Heart left ventricle (tissue), 16 donors: ENCODE data around the gene BAZ1B. TPM values are rescaled to one million over a fixed set of nuclear protein-coding genes. Genes with fewer than 3 reads are reported as not detected.

ENCODE experiments used
- ATAC-seq, 4 donors: fragments of 200-7000 bp; cut with Tn5 transposase; one replicate each; pipeline ENCODE4 v1.9.1; 2020 to 2022; ENCODE audit warnings: moderate library complexity in 4 of 4, mild to moderate bottlenecking in 3 of 4, moderate number of reproducible peaks in 1 of 4
- DNase-seq, 5 donors: peaks; one replicate each; pipeline ENCODE4 v3.0.0-alpha.2; 2020
- H3K27ac ChIP-seq, 12 donors: fragments of 200-600 bp; sonication (generic) in 4 of 12; one replicate each; pipeline versions ENCODE4 v1.5.0 to v1.8.0; 2016 to 2022; ENCODE audit warnings: mild to moderate bottlenecking in 2 of 12
- H3K27me3 ChIP-seq, 9 donors: fragments of 200-600 bp; sonication (generic) in 2 of 9; one replicate each; pipeline versions ENCODE4 v1.5.1 to v1.8.0; 2016 to 2022; ENCODE audit warnings: mild to moderate bottlenecking in 3 of 9
- H3K36me3 ChIP-seq, 9 donors: fragments of 200-600 bp; sonication (generic) in 2 of 9; one replicate each; pipeline versions ENCODE4 v1.5.0 to v1.8.0; 2018 to 2022; ENCODE audit warnings: mild to moderate bottlenecking in 2 of 9
- H3K4me1 ChIP-seq, 12 donors: fragments of 200-600 bp; sonication (generic) in 4 of 12; one replicate each; pipeline versions ENCODE4 v1.5.0 to v1.8.0; 2016 to 2022; ENCODE audit warnings: mild to moderate bottlenecking in 3 of 12
- H3K4me3 ChIP-seq, 12 donors: fragments of 200-600 bp; sonication (generic) in 4 of 12; one replicate each; pipeline versions ENCODE4 v1.5.0 to v1.8.0; 2017 to 2022; ENCODE audit warnings: mild to moderate bottlenecking in 9 of 12, moderate library complexity in 4 of 12
- H3K9me3 ChIP-seq, 12 donors: fragments of 200-600 bp; sonication (generic) in 4 of 12; one replicate each; pipeline versions ENCODE4 v1.5.0 to v1.8.0; 2016 to 2022; ENCODE audit warnings: mild to moderate bottlenecking in 1 of 12
- POLR2A ChIP-seq, 2 donors: fragments of 450-650 bp; IDR thresholded peaks; one replicate each; pipeline ENCODE4 v1.6.1; 2017; ENCODE audit warnings: antibody characterized with exemption in 2 of 2, mild to moderate bottlenecking in 2 of 2, moderate library complexity in 2 of 2
- WGBS, 4 donors: extraction: QIAGEN DNeasy Blood & Tissue Kit in 2 of 4; methylation state at CpG; one replicate each; pipeline versions ENCODE4 v1.1.5 to v1.1.7; 2013 to 2018; 5-methylcytosine and 5-hydroxymethylcytosine counted together
- intact Hi-C, 10 donors: fragments of 100-400 bp; cut with DNase I; formaldehyde crosslinking; loops; one replicate each; pipeline versions ENCODE4 v1.11.1 to v1.14.2; 2022
- polyA plus RNA-seq, 2 donors: library from polyadenylated mRNA; stranded (reverse); fragments of 200-250 nt; gene quantifications; one replicate each; pipeline ENCODE4 v1.2.3, GENCODE V29; 2013
- total RNA-seq, 9 donors: library from RNA; depleted of rRNA in 2 of 9; stranded (reverse); fragments of >200 nt in 2 of 9; fragmentation: NEBNext Ultra II Directional in 3 of 9; extraction: Animal tissue kit (Norgen Biotek cat#: 25700) in 3 of 9; gene quantifications; one replicate each; pipeline versions ENCODE4 v1.1.0 to v1.2.4, GENCODE V29; 2016 to 2023
- TF ChIP-seq, protein P1 (sequence below), 12 donors: fragments of 200-600 bp; sonication (generic) in 4 of 12; IDR thresholded peaks; one replicate each; pipeline versions ENCODE4 v1.5.0 to v1.8.0; 2018 to 2022; ENCODE audit warnings: antibody characterized with exemption in 12 of 12, mild to moderate bottlenecking in 5 of 12
- donor health status: ischemic (EF 13 %, LVEDD 7.1; RV severe dilation, severe dysfunction).
- donor health status: healthy with polysubstance abuse.
- donor health status: DM: no; HTN: yes; CAD: no.
- donor health status: DM: no; HTN: no; CAD: no.
- donor health status: ischemic (EF 25% LVEDD 6.9; RV normal size, moderate dysfunction).
- donor health status: ischemic (EF 25% LVEDD 5.7; RV mildly dilated, moderate dysfunction).
- donor health status: healthy.
- donor health status: DM: yes; HTN: yes; CAD: no.
- donor health status: ischemic (EF 35%, LVEDD 5.7; RV mildly dilated, moderate dysfunction).
- donor health status: nonischemic (EF 11% LVEDD 7.7; RV severe dilation, severe dysfunction).
- donor health status: DM: yes; HTN: yes; CAD: no.
- donor health status: PGD.
- donor health status: ischemic (EF 29% LVEDD 5.4; RV normal size, mild dysfunction).
- donor health status: nonischemic (EF 23%, LVEDD 6.1; RV moderate dilation, normal function).

BAZ1B gene
- total and polyA plus RNA-seq, 11 donors: 19.0 to 45.0 (median 37.4) TPM

DNA sequence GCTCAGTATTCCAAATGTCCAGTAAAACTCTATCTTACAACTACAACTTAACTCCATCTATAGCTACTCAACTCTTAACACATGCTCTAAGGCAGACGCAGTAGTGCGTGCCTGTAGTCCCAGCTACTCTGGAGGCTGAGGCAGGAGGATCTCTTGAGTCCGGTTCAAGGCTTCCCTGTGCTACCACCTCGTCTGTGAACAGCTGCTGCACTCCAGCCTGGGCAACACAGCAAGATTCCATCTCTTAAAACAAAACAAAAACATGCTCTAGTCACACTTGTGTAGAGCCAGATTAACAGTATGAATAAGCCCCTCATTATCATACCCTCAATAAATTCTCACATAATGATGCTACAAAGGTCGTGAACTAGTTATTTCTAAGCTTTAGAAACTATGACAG lies 3.6 kb downstream of the BAZ1B start:
- 64 to 82% (median 76%) methylated on average over 5 of the region's 5 CpGs for WGBS, 4 donors
- Histone ChIP-seq H3K4me3 (no peak overlapping the region), H3K4me1 (peaks cover 11 to 52% (median 38%) of the 10 kb centered on the region in 12 donors), H3K27ac (peak overlapping the region in 1 of 12 donors; percentile 36), H3K9me3 (no peaks in the 10 kb centered on the region), H3K27me3 (no peaks in the 10 kb centered on the region), H3K36me3 (peaks cover 0 to 51% (median 39%) of the 10 kb centered on the region in 9 donors)
- DNase-seq (no peak), ATAC-seq (no peak)
- TF ChIP-seq POLR2A (IDR thresholded peaks at IDR 0.05): no peak
- TF ChIP-seq, protein P1, sequence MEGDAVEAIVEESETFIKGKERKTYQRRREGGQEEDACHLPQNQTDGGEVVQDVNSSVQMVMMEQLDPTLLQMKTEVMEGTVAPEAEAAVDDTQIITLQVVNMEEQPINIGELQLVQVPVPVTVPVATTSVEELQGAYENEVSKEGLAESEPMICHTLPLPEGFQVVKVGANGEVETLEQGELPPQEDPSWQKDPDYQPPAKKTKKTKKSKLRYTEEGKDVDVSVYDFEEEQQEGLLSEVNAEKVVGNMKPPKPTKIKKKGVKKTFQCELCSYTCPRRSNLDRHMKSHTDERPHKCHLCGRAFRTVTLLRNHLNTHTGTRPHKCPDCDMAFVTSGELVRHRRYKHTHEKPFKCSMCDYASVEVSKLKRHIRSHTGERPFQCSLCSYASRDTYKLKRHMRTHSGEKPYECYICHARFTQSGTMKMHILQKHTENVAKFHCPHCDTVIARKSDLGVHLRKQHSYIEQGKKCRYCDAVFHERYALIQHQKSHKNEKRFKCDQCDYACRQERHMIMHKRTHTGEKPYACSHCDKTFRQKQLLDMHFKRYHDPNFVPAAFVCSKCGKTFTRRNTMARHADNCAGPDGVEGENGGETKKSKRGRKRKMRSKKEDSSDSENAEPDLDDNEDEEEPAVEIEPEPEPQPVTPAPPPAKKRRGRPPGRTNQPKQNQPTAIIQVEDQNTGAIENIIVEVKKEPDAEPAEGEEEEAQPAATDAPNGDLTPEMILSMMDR (IDR thresholded peaks at IDR 0.05): no peak
- intact Hi-C loops: no loop called here

DNA sequence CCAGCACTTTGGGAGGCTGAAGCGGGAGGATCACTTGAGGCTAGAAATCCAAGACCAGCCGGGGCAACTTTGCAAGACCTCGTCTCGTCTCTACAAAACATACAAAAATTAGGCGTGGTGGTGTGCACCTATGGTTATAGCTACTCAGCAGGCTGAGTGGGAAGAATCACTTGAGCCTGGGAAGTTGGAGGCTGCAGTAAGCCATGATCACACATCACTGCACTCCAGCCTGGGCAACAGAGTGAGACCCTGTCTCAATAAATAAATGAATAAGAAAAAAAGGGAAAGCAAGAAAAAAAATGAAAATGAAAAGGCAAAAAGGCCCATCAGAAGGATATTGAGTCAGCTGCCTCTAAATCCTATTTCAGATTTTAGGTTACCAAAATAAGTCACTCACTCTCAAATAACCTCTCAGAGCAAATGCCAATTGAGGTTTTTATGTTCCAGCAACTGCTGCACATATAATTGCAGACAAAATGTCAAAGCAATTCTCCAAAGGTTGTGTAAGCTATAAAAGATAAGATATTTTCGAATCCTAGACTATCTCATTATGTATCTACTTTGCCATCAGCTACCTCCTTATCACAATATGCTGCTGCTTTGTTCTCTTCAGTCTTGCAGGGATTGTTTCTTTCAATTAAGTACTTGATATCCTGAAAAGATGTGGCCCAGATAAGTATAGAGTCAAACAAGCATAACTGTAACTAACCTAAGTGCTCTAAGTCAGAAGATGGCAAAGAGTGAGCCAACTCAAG lies 4.7 kb downstream of the BAZ1B start:
- ATAC-seq (no peak), DNase-seq (no peak)
- peaks cover 11 to 53% (median 37%) of the 10 kb centered on the region in 12 donors for H3K4me1 ChIP-seq
- H3K4me3 ChIP-seq: no peak overlapping the region
- H3K9me3 ChIP-seq: no peaks in the 10 kb centered on the region
- TF ChIP-seq, protein P1 (IDR thresholded peaks at IDR 0.05): no peak
- no peak for TF ChIP-seq POLR2A (IDR thresholded peaks at IDR 0.05)
- WGBS, 4 donors: 76 to 89% (median 84%) methylated on average over 6 of the region's 6 CpGs
- H3K27me3 ChIP-seq: no peaks in the 10 kb centered on the region
- H3K27ac ChIP-seq: no peak overlapping the region
- H3K36me3 ChIP-seq: peaks cover 0 to 61% (median 45%) of the 10 kb centered on the region in 9 donors
- intact Hi-C loops: no loop called here

DNA sequence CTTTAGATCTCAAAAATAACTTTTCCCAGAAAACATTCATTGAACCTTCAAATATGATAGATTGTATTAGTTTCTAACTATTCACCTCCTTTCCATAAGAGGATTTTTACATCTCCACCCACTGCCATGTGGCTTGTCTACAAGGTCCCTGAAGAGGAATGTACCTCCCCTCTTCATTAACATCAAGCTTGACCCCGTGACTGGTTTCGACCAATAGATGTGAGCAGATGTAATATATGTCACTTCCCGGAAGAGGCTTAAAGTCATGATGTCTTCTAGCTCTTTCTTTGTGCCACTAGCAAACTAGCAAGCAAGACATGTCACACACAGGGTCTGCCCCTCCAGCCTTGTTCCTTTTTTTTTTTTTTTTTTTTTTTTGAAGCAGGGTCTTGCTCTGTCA lies 6.9 kb downstream of the BAZ1B start:
- Histone ChIP-seq H3K9me3 (no peaks in the 10 kb centered on the region), H3K36me3 (peaks cover 0 to 78% (median 55%) of the 10 kb centered on the region in 9 donors), H3K4me1 (peaks cover 11 to 42% (median 29%) of the 10 kb centered on the region in 12 donors), H3K27me3 (no peaks in the 10 kb centered on the region), H3K27ac (no peak overlapping the region), H3K4me3 (no peak overlapping the region)
- WGBS, 4 donors: 93 to 96% (median 94%) methylated on average over 3 of the region's 3 CpGs
- TF ChIP-seq, protein P1 (IDR thresholded peaks at IDR 0.05): no peak
- TF ChIP-seq POLR2A (IDR thresholded peaks at IDR 0.05): no peak
- ATAC-seq: no peak
- DNase-seq: no peak
- intact Hi-C loops: no loop called here

DNA sequence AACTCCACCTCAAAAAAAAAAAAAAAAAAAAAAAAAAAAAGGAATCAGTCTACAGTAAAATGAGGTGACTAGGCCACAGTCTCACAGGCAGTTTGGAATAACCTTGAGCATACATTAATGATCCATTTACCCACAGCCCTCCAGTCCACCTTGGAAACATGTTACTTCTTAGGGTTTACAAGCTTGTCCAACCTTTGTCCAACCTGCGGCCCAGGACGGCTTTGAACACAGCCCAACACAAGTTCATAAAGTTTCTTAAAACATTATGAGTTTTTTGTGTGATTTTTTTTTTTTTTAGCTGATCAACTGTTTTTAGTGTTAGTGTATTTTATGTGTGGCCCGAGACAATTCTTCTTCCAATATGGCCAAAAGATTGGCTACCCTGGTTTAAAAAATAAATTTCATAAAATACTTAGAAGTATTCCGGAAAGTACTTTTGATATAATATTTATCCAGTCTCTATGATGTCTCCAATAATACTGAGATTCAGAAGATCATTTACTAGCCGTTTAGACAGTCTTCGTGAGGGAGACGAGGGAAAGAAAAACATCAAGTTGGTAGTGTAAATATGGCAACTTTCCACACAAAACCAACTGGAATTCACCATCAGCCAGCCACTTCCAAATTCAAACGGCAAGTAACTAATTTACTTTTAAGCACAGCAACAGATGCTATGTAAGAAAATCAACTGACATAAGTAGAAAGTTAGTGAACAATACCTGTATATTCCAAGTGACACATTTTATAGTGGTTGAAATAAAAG lies 9.9 kb downstream of the BAZ1B start:
- H3K4me1 ChIP-seq: peaks cover 0 to 15% (median 4%) of the 10 kb centered on the region in 12 donors
- intact Hi-C loops: no loop called here
- no peak overlapping the region for H3K4me3 ChIP-seq
- DNase-seq: no peak
- H3K9me3 ChIP-seq: no peaks in the 10 kb centered on the region
- H3K27me3 ChIP-seq: no peaks in the 10 kb centered on the region
- 73 to 82% (median 81%) methylated on average over 8 of the region's 8 CpGs for WGBS, 4 donors
- H3K27ac ChIP-seq: no peak overlapping the region
- peaks cover 0 to 100% (median 82%) of the 10 kb centered on the region in 9 donors for H3K36me3 ChIP-seq
- no peak for ATAC-seq
- TF ChIP-seq, protein P1 (IDR thresholded peaks at IDR 0.05): no peak
- TF ChIP-seq POLR2A (IDR thresholded peaks at IDR 0.05): no peak
